Stimulated activated CD8-positive, alpha-beta memory T cell treated with anti-CD3 and anti-CD28 coated beads, Interleukin-15, amount 100 ng/mL, for 4 hours (primary cell): ENCODE measurements around the gene RSPH6A.
A peak's percentile ranks its signal among the peaks of the same experiment; 100 is the strongest.
"Not testable (repeated sequence)": the region's sequence is repeated elsewhere in the genome, so short reads cannot be mapped to it uniquely, and the experiment has no call there.

Experiments used
- DNase-seq, 2 donors: peaks; one replicate each; pipeline ENCODE4 v3.0.0-alpha.2; 2020; ENCODE audit warnings: low read depth in 2 of 2

RSPH6A gene

GRCh38 chr19:45804140-45804958 is 10.8 kb downstream of the RSPH6A start:
- no peak for DNase-seq

- no peak for DNase-seq
These were observed 13.4 kb downstream of the RSPH6A start for GRCh38 chr19:45801603-45802175.

- DNase-seq: no peak
These were observed 15.0 kb downstream of the RSPH6A start for GRCh38 chr19:45800070-45800553.

- DNase-seq: not testable (repeated sequence)
These were observed 15.6 kb downstream of the RSPH6A start for GRCh38 chr19:45799541-45799940.

- DNase-seq: peak; percentile 19 to 39
These were observed 16.1 kb downstream of the RSPH6A start for GRCh38 chr19:45798995-45799517.

- no peak for DNase-seq
These were observed 20.5 kb downstream of the RSPH6A start for GRCh38 chr19:45794627-45795026.

GRCh38 chr19:45793876-45794275 is 21.2 kb downstream of the RSPH6A start:
- DNase-seq: no peak

- DNase-seq: no peak
These were observed 21.9 kb downstream of the RSPH6A start for GRCh38 chr19:45793178-45793564.

- peak; percentile 99 for DNase-seq
These were observed 22.5 kb downstream of the RSPH6A start, which contains the start of gene DMWD for GRCh38 chr19:45792470-45793177. TSS of gene DMWD (minus strand) at chr19:45792845. CDS start at chr19:45792756, 89 bp downstream.

- DNase-seq: no peak
These were observed 23.2 kb downstream of the RSPH6A start for GRCh38 chr19:45791744-45792469.

- no peak for DNase-seq
These were observed 24.2 kb downstream of the RSPH6A start for GRCh38 chr19:45790942-45791341.

GRCh38 chr19:45789035-45789786 is 25.9 kb downstream of the RSPH6A start:
- DNase-seq: no peak

GRCh38 chr19:45786533-45786894 is 28.6 kb downstream of the RSPH6A start:
- DNase-seq: no peak

GRCh38 chr19:45785781-45786532 is 29.2 kb downstream of the RSPH6A start:
- no peak for DNase-seq

GRCh38 chr19:45785097-45785496 is 30.0 kb downstream of the RSPH6A start:
- no peak for DNase-seq

- DNase-seq: no peak
These were observed 31.0 kb downstream of the RSPH6A start for GRCh38 chr19:45784096-45784495.

GRCh38 chr19:45782820-45783785 is 32.0 kb downstream of the RSPH6A start:
- DNase-seq: no peak

GRCh38 chr19:45782162-45782691 is 32.9 kb downstream of the RSPH6A start, which contains the start of gene DMPK:
TSS of gene DMPK (minus strand) at chr19:45782490. CDS start at chr19:45782352, 138 bp downstream.
- DNase-seq: no peak
